ENCODE data around the gene NKAIN2. TPM values are rescaled to one million over a fixed set of nuclear protein-coding genes. Genes with fewer than 3 reads are reported as not detected.

Gene NKAIN2
- total RNA-seq, 1 experiment from 2014 or later, result 2.2 TPM

GRCh38 chr6:124055395-124055794 is 251.7 kb downstream of the NKAIN2 start:
- Histone ChIP-seq H3K27ac (ENCODE audit: low read depth, low read length, poor library complexity, severe bottlenecking) (no peak overlapping the region), H3K4me3 (ENCODE audit: low read depth, low read length, poor library complexity, severe bottlenecking) (no peak overlapping the region), H3K36me3 (ENCODE audit: insufficient read depth, low read length, poor library complexity, severe bottlenecking) (no peaks in the 10 kb centered on the region), H3K9me3 (ENCODE audit: low read depth, low read length, poor library complexity, severe bottlenecking) (no peaks in the 10 kb centered on the region), H3K27me3 (replicated peaks; ENCODE audit: insufficient read depth, low read depth, low read length, poor library complexity) (no peaks in the 10 kb centered on the region), H3K4me1 (ENCODE audit: insufficient read depth, low read length, poor library complexity, severe bottlenecking) (no peaks in the 10 kb centered on the region)
- TF ChIP-seq EZH2 (IDR thresholded peaks at IDR 0.05; ENCODE audit: borderline replicate concordance, low read depth, low read length, poor library complexity, severe bottlenecking), result no peak
- TF ChIP-seq, protein P1, sequence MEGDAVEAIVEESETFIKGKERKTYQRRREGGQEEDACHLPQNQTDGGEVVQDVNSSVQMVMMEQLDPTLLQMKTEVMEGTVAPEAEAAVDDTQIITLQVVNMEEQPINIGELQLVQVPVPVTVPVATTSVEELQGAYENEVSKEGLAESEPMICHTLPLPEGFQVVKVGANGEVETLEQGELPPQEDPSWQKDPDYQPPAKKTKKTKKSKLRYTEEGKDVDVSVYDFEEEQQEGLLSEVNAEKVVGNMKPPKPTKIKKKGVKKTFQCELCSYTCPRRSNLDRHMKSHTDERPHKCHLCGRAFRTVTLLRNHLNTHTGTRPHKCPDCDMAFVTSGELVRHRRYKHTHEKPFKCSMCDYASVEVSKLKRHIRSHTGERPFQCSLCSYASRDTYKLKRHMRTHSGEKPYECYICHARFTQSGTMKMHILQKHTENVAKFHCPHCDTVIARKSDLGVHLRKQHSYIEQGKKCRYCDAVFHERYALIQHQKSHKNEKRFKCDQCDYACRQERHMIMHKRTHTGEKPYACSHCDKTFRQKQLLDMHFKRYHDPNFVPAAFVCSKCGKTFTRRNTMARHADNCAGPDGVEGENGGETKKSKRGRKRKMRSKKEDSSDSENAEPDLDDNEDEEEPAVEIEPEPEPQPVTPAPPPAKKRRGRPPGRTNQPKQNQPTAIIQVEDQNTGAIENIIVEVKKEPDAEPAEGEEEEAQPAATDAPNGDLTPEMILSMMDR (conservative IDR thresholded peaks at IDR 0.05; ENCODE audit: low read depth, low read length), result no peak
- ChIA-PET CTCF (no interaction called here), POLR2A (ENCODE audit: low non-redundant PET) (no interaction called here)
- BruUV-seq (replicated peaks), result no TSS peak
- DNase-seq (ENCODE audit: low spot score), result no peak
- intact Hi-C loops (cut with micrococcal nuclease; ENCODE audit: unreplicated experiment), result no loop called here

- DNase-seq (ENCODE audit: low spot score), result no peak
- no peak for TF ChIP-seq EZH2 (IDR thresholded peaks at IDR 0.05; ENCODE audit: borderline replicate concordance, low read depth, low read length, poor library complexity, severe bottlenecking)
- TF ChIP-seq, protein P1 (conservative IDR thresholded peaks at IDR 0.05; ENCODE audit: low read depth, low read length), result no peak
- no TSS peak for BruUV-seq (replicated peaks)
- Histone ChIP-seq H3K27ac (ENCODE audit: low read depth, low read length, poor library complexity, severe bottlenecking) (no peak overlapping the region), H3K9me3 (ENCODE audit: low read depth, low read length, poor library complexity, severe bottlenecking) (no peaks in the 10 kb centered on the region), H3K36me3 (ENCODE audit: insufficient read depth, low read length, poor library complexity, severe bottlenecking) (no peaks in the 10 kb centered on the region), H3K4me3 (ENCODE audit: low read depth, low read length, poor library complexity, severe bottlenecking) (no peak overlapping the region), H3K4me1 (ENCODE audit: insufficient read depth, low read length, poor library complexity, severe bottlenecking) (no peaks in the 10 kb centered on the region), H3K27me3 (replicated peaks; ENCODE audit: insufficient read depth, low read depth, low read length, poor library complexity) (no peaks in the 10 kb centered on the region)
- intact Hi-C loops (cut with micrococcal nuclease; ENCODE audit: unreplicated experiment), result no loop called here
- CTCF ChIA-PET, result no interaction called here
- POLR2A ChIA-PET (ENCODE audit: low non-redundant PET), result no interaction called here
These were observed 252.3 kb downstream of the NKAIN2 start for GRCh38 chr6:124055963-124056362.

DNA sequence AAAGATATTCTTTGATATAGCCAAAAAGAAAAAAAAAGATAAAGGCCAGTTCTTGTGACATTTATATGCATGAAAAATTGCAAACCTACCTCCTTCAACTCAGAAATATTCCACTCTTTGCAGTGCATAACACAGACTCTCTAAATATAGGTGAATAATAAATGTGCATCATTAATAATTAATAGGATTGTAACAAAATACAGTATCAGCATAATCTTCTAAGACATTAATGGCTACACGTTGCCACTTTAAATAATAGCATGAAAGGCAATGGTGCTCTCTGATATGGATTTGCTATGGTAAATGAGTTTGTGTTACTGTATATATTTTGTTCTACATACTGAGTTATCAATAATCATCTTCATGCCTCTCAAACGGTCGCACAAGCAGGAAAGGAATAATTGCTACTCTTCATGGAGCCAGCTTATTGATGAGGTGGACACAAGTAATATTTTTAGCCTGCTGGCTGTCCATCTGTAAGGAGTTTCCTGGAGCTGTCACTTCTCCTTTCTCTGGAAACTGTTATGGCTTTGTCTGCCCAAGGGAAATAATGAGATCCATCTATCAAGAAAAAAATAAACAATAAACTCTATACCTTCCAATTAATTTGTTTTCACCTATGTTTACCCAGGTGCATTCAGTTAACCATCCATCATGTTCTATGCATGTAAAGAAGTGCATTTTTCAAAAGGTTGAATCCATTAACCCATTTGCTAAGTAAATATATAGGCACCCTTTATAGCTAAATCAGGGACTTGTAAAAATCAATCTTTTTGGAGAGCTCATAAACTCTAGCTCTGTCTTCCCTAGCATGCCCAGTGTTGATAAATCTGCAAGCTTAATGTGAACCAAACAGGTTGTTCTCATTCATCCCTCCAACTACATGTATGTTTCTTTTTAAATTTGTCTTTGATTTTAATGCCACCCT is 253.0 kb downstream of the NKAIN2 start:
- CTCF ChIA-PET, result no interaction called here
- no peak for DNase-seq (ENCODE audit: low spot score)

More for the DNA sequence above, 253.0 kb downstream of the NKAIN2 start:
- Histone ChIP-seq H3K4me3 (ENCODE audit: low read depth, low read length, poor library complexity, severe bottlenecking) (no peak overlapping the region), H3K27ac (ENCODE audit: low read depth, low read length, poor library complexity, severe bottlenecking) (no peak overlapping the region), H3K36me3 (ENCODE audit: insufficient read depth, low read length, poor library complexity, severe bottlenecking) (no peaks in the 10 kb centered on the region), H3K4me1 (ENCODE audit: insufficient read depth, low read length, poor library complexity, severe bottlenecking) (no peaks in the 10 kb centered on the region), H3K9me3 (ENCODE audit: low read depth, low read length, poor library complexity, severe bottlenecking) (no peaks in the 10 kb centered on the region), H3K27me3 (replicated peaks; ENCODE audit: insufficient read depth, low read depth, low read length, poor library complexity) (no peaks in the 10 kb centered on the region)
- TF ChIP-seq, protein P1 (conservative IDR thresholded peaks at IDR 0.05; ENCODE audit: low read depth, low read length), result no peak
- no peak for TF ChIP-seq EZH2 (IDR thresholded peaks at IDR 0.05; ENCODE audit: borderline replicate concordance, low read depth, low read length, poor library complexity, severe bottlenecking)
- POLR2A ChIA-PET (ENCODE audit: low non-redundant PET), result interaction anchor here (0.6 kb wide), 1 partner anchor 132 kb away, joined by 4 read pairs; no protein-coding TSS in a partner anchor
- BruUV-seq (replicated peaks), result no TSS peak
- intact Hi-C loops (cut with micrococcal nuclease; ENCODE audit: unreplicated experiment), result no loop called here
